Psoas muscle (tissue), 8 donors: ENCODE results near the gene ZNF343. TPM values are rescaled to one million over a fixed set of nuclear protein-coding genes. Genes with fewer than 3 reads are reported as not detected.

Experiments
- ATAC-seq, 4 donors: fragments of 200-7000 bp; cut with Tn5 transposase; one replicate each; pipeline ENCODE4 v1.9.1; 2020; ENCODE audit warnings: moderate library complexity in 3 of 4, mild to moderate bottlenecking in 2 of 4
- DNase-seq, 2 donors: peaks; one replicate each; pipeline ENCODE4 v3.0.0-alpha.2; 2020
- H3K27ac ChIP-seq: fragments of 200-600 bp; one replicate; pipeline ENCODE4 v1.8.0; 2022
- H3K27me3 ChIP-seq, 3 donors: fragments of 200-600 bp in 1 of 3; one replicate each; pipeline versions ENCODE4 v1.6.1 to v1.8.0; 2013 to 2022; ENCODE audit warnings: low read length in 2 of 3, mild to moderate bottlenecking in 2 of 3, moderate library complexity in 1 of 3; ENCODE audit not compliant: insufficient read depth in 3 of 3
- H3K36me3 ChIP-seq, 2 donors: fragments of 200-600 bp in 1 of 2; one replicate each; pipeline versions ENCODE4 v1.6.1 to v1.8.0; 2013 to 2022; ENCODE audit warnings: low read depth in 1 of 2, mild to moderate bottlenecking in 1 of 2, moderate library complexity in 1 of 2; ENCODE audit not compliant: insufficient read depth in 1 of 2
- H3K4me1 ChIP-seq: fragments of 200-600 bp; one replicate; pipeline ENCODE4 v1.8.0; 2022
- H3K4me3 ChIP-seq: fragments of 200-600 bp; one replicate; pipeline ENCODE4 v1.8.0; 2022; ENCODE audit warnings: mild to moderate bottlenecking
- H3K9me3 ChIP-seq: fragments of 200-600 bp; one replicate; pipeline ENCODE4 v1.8.0; 2022
- WGBS, 3 donors: extraction: QIAGEN DNeasy Blood & Tissue Kit; methylation state at CpG; one replicate each; pipeline versions ENCODE4 v1.1.6 to v1.1.7; 2013; 5-methylcytosine and 5-hydroxymethylcytosine counted together
- intact Hi-C, 2 donors: fragments of 100-400 bp; cut with DNase I; formaldehyde crosslinking; loops; one replicate each; pipeline versions ENCODE4 v1.11.0 to v1.14.2; 2022
- long read RNA-seq, 2 donors: library from polyadenylated mRNA; unstranded; transcript quantifications; one replicate each; pipeline ENCODE4 v2.0.0, GENCODE V29; 2021
- polyA plus RNA-seq, 3 donors: library from polyadenylated mRNA; stranded (reverse); fragments of 200-250 nt; gene quantifications; one replicate each; pipeline ENCODE4 v1.2.3, GENCODE V29; 2013
- total RNA-seq, 4 donors: library from RNA; stranded (reverse); fragmentation: NEBNext Ultra II Directional in 2 of 4; extraction: Animal tissue kit (Norgen Biotek cat#: 25700) in 2 of 4; gene quantifications; one replicate each; pipeline versions ENCODE4 v1.2.1 to v1.2.4, GENCODE V29; 2021 to 2023
- TF ChIP-seq, protein P1 (sequence below): fragments of 200-600 bp; IDR thresholded peaks from one replicate; pipeline ENCODE4 v1.8.0; 2022; ENCODE audit warnings: antibody characterized with exemption
- donor health status: healthy with polysubstance abuse.
- donor health status: DM: no; HTN: no; CAD: no; lungs with moderate emphysema.
- donor health status: Bipolar disorder and iron deficiency.
- donor health status: healthy.
- donor health status: DM: yes; HTN: yes; CAD: no.
- donor health status: DM: no; HTN: no; CAD: no.
- donor health status: DM: no; HTN: no; CAD: no.
- donor health status: DM: yes; HTN: yes; CAD: no.

The ZNF343 gene
- total RNA-seq (10 to 100 TPM in 2 of 4 donors, 1 to 10 TPM in 2; 7.8 to 15.3 (median 10.9) TPM), polyA plus RNA-seq (10 to 100 TPM in 1 of 3 donors, 1 to 10 TPM in 2; 6.4 to 13.1 (median 9.0) TPM)
- long read RNA-seq, donor 1, transcript ZNF343-201 (6 exons, 3,632 nt), result major isoform, 10 of 17 reads
- long read RNA-seq, donor 1, partial matches to known transcripts, result 1 of 17 reads
- long read RNA-seq, donor 1, other reads (novel, unspliced or antisense), result 6 of 17 reads
- long read RNA-seq, donor 2, transcript ZNF343-201 (6 exons, 3,632 nt), result major isoform, 15 of 19 reads
- long read RNA-seq, donor 2, partial matches to known transcripts, result 0 of 19 reads
- long read RNA-seq, donor 2, other reads (novel, unspliced or antisense), result 4 of 19 reads

DNA sequence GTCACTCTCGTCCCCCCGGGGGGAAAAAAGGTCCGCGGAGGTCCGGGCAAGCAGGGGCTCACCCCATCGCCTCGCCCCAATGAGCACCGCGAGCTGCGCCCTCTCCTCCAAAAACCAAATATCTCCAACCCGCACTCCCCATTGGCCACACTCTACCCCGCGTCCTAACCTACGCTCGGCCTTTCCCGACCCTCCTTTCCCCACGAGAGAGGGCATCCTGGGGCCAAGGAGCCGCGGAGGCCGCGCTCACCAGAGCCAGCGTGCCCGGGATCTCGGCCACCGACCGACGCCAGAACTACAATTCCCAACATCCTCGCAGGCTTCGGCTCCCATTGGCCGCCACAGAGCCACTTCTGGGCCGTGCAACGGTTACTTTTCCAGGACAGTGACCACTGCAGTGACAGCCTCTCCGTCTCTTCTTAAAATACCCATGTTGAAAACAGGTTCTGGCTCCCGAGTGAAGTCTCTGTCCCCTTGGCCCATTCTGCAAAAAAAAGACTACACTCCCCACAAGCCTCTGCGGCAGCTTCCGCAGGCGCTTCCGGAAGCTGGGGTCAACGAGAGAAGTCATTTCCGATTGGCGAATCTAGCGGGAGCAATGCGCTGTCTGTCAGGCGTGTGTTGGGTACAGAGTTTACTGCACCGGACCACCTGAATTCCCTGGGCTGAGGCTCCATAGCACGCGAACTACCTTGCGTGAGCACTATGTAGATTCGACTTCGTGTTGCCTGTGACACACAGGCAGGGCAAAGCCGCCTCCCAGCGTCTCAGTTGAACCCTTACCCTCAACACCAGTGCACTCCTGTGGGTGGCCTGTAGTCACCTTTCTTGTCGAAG lies at the start of gene ZNF343:
TSS of gene ZNF343 (minus strand) at position 285 of the 837 bp plus-strand sequence. CDS start 15,020 bp downstream, outside the sequence.
- no peaks in the 10 kb centered on the region for H3K27me3 ChIP-seq
- peak; percentile 79 to 88 for DNase-seq
- no peaks in the 10 kb centered on the region for H3K4me1 ChIP-seq
- intact Hi-C loops, result loop anchor here in 1 of 2 donors (5.0 kb wide), 1 partner anchor 37 kb away; the partner anchor contains the start of gene SNRPB
- no peaks in the 10 kb centered on the region for H3K36me3 ChIP-seq
- ATAC-seq, result peak; percentile 96 to 98 (median 98)
- 0 to 1% (median 1%) methylated on average over 52 to 53 of the region's 53 CpGs for WGBS, 3 donors
- H3K27ac ChIP-seq, result peak within 1 kb of the TSS; percentile 96
- TF ChIP-seq, protein P1, sequence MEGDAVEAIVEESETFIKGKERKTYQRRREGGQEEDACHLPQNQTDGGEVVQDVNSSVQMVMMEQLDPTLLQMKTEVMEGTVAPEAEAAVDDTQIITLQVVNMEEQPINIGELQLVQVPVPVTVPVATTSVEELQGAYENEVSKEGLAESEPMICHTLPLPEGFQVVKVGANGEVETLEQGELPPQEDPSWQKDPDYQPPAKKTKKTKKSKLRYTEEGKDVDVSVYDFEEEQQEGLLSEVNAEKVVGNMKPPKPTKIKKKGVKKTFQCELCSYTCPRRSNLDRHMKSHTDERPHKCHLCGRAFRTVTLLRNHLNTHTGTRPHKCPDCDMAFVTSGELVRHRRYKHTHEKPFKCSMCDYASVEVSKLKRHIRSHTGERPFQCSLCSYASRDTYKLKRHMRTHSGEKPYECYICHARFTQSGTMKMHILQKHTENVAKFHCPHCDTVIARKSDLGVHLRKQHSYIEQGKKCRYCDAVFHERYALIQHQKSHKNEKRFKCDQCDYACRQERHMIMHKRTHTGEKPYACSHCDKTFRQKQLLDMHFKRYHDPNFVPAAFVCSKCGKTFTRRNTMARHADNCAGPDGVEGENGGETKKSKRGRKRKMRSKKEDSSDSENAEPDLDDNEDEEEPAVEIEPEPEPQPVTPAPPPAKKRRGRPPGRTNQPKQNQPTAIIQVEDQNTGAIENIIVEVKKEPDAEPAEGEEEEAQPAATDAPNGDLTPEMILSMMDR, result no peak
- H3K9me3 ChIP-seq, result no peaks in the 10 kb centered on the region
- peak within 1 kb of the TSS; percentile 88 for H3K4me3 ChIP-seq

DNA sequence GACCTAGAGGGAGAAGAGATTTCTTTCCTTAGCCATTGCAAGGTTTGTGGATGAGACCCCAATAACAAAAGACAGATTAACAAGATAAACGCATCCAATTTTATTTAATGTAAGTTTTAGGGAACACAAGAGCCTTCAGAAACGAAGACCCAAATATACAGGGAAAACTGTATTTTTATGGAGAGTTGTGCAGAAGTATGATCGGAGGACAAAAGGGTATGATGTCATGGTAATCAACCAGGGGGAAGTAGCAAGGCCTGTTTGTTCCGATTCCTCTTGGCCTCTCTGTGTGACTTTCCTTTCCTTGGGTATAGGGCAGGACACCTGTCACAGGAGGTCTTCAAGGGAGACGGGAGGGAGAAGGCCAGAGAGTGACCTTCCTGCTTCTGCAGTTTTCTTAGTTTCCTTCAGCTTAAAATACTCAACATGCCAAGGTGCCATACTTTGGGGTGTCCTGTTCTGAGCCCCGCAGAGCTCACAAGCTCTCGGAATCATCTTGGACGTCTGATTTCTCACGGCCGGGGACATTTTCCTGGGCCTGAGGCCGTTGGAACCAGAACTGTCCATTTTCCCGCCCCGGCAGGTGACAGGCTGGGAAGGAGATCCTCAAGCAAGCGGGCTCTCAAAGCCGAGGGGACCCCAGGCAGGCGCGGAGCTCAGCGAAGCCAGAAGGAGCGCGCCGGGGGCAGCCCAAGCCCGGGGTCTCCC lies 49.3 kb upstream of the ZNF343 start:
- H3K9me3 ChIP-seq, result no peaks in the 10 kb centered on the region
- DNase-seq (no peak), ATAC-seq (no peak)
- H3K27me3 ChIP-seq, result peaks cover 0 to 61% (median 17%) of the 10 kb centered on the region in 3 donors
- TF ChIP-seq, protein P1, result no peak
- no peak overlapping the region for H3K27ac ChIP-seq
- WGBS, 3 donors, result 20 to 26% (median 21%) methylated on average over 22 of the region's 22 CpGs
- no peaks in the 10 kb centered on the region for H3K4me1 ChIP-seq
- peak overlapping the region; percentile 34 for H3K4me3 ChIP-seq
- intact Hi-C loops, result no loop called here
- no peaks in the 10 kb centered on the region for H3K36me3 ChIP-seq

DNA sequence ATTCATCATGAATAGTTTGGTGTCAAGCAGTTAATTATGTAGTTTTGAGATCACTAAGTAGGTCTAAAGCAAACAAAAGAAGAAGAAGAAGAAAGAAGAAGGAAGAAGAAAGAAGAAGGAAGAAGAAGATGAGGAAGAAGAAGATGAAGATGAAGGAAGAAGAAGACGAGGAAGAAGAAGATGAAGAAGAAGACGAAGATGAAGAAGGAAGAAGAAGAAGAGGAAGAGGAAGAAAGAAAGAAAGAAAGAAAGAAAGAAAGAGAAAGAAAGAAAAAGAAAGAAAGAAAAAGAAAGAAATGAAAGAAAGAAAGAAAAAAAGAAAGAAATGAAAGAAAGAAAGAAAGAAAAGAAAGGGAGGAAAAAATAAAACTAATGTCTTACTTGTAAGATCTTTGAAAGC lies 36.9 kb upstream of the ZNF343 start:
- Histone ChIP-seq H3K27me3 (peaks cover 0 to 25% (median 0%) of the 10 kb centered on the region in 3 donors), H3K36me3 (no peaks in the 10 kb centered on the region), H3K4me3 (no peak overlapping the region), H3K4me1 (no peaks in the 10 kb centered on the region), H3K27ac (no peak overlapping the region), H3K9me3 (no peaks in the 10 kb centered on the region)
- TF ChIP-seq, protein P1, result no peak
- ATAC-seq (no peak), DNase-seq (no peak)
- WGBS, 3 donors, result 83 to 94% (median 85%) methylated on average over 2 of the region's 2 CpGs
- intact Hi-C loops, result no loop called here

DNA sequence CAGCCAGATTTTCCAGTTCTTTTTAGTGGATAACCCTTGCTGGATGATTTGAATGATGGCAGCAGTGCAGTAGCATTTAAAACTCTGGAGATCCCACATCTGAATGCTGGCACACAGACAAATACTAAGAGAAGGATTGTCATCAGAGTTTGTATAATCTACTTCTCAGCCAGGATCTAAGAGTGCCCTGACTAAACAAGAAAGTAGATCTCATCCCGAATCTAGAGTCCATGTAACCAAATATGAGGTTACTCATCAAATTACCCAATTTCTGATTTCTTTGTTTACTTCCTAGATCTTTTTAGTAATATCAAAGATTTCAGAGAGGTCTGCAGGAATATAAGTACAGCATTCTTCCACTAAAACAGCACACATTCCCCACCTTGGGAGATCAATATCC lies 35.5 kb upstream of the ZNF343 start:
- Histone ChIP-seq H3K4me1 (no peaks in the 10 kb centered on the region), H3K27me3 (peaks cover 0 to 25% (median 0%) of the 10 kb centered on the region in 3 donors), H3K27ac (no peak overlapping the region), H3K4me3 (no peak overlapping the region), H3K9me3 (no peaks in the 10 kb centered on the region), H3K36me3 (no peaks in the 10 kb centered on the region)
- TF ChIP-seq, protein P1, result no peak
- DNase-seq (no peak), ATAC-seq (no peak)
- WGBS, 3 donors, result 53 to 76% (median 64%) methylated on average over 1 of the region's 1 CpG
- intact Hi-C loops, result no loop called here
